Endothelial cell of umbilical vein (primary cell): ENCODE measurements around the gene ALOXE3. TPM values are rescaled to one million over a fixed set of nuclear protein-coding genes. Genes with fewer than 3 reads are reported as not detected.

Experiments
- BruUV-seq: library from RNA; stranded (reverse); fragments of 400-500 nt; replicated peaks from 2 replicates; lab custom pipeline; 2021; lab: Mats Ljungman, UMichigan
- CTCF ChIA-PET: fragments of 300-600, 350-600 bp; sonication (Branson Sonifier 250); formaldehyde crosslinking; loops from one replicate; lab custom pipeline; 2021; ENCODE audit warnings: antibody characterized with exemption, inconsistent platforms; lab: Charles Lee
- POLR2A ChIA-PET: fragments of 300-600, 350-600 bp; sonication (Branson Sonifier 250); formaldehyde crosslinking; loops from one replicate; lab custom pipeline; 2021; ENCODE audit warnings: antibody characterized with exemption, inconsistent platforms; lab: Charles Lee
- DNase-seq: peaks from one replicate; pipeline ENCODE4 v3.0.0-alpha.2; 2011; ENCODE audit warnings: low read depth, low spot score
- FAIRE-seq: peaks from 2 replicates; lab custom pipeline; 2011; peaks lifted over from hg19 to GRCh38; lab: Jason Lieb, UNC
- H2AFZ ChIP-seq: 2 replicates; pipeline ENCODE4 v1.6.0; 2012; ENCODE audit warnings: low read depth, low read length, control low read depth, inconsistent platforms
- H3K27ac ChIP-seq: 2 replicates; pipeline ENCODE4 v1.5.1; 2011; ENCODE audit warnings: low read depth, mild to moderate bottlenecking, control low read depth, low read length, moderate library complexity; ENCODE audit not compliant: insufficient read depth
- H3K27me3 ChIP-seq, 2 experiments: 2 replicates each; pipeline versions ENCODE4 v1.6.0 to v1.6.1; 2011; ENCODE audit warnings: low read length in 2 of 2, mixed read lengths in 1 of 2; ENCODE audit not compliant: control insufficient read depth in 2 of 2, insufficient read depth in 2 of 2
- H3K36me3 ChIP-seq, 2 experiments: 2 replicates in 1 of 2; 3 replicates in 1 of 2; pipeline ENCODE4 v1.5.1; 2011; ENCODE audit warnings: low read length in 2 of 2, mild to moderate bottlenecking in 1 of 2, moderate library complexity in 1 of 2; ENCODE audit not compliant: control insufficient read depth in 2 of 2, insufficient read depth in 2 of 2; ENCODE audit errors: extremely low read depth in 1 of 2
- H3K4me1 ChIP-seq: 3 replicates; pipeline ENCODE4 v1.5.1; 2011; ENCODE audit warnings: mild to moderate bottlenecking, low read length; ENCODE audit not compliant: control insufficient read depth, insufficient read depth; ENCODE audit errors: extremely low read depth
- H3K4me2 ChIP-seq: 2 replicates; pipeline ENCODE4 v1.6.1; 2011; ENCODE audit warnings: low read length, control low read depth, mixed read lengths; ENCODE audit not compliant: insufficient read depth
- H3K4me3 ChIP-seq, 3 experiments: fragments of 200-600 bp in 1 of 3; sonication (generic), shearing (Covaris generic) in 1 of 3; replicated peaks in 1 of 3; 2 replicates each; pipeline ENCODE4 v1.5.1; 2011 to 2016; ENCODE audit warnings: control low read depth in 3 of 3, low read length in 3 of 3, mild to moderate bottlenecking in 2 of 3, inconsistent platforms in 1 of 3, low read depth in 1 of 3, moderate library complexity in 1 of 3; ENCODE audit not compliant: insufficient read depth in 1 of 3
- H3K79me2 ChIP-seq: 2 replicates; pipeline ENCODE4 v1.6.0; 2012; ENCODE audit warnings: low read length, inconsistent platforms; ENCODE audit not compliant: control insufficient read depth, insufficient read depth
- H3K9ac ChIP-seq: replicated peaks from 2 replicates; pipeline ENCODE3; 2011; ENCODE audit warnings: low read length, control low read depth; ENCODE audit not compliant: insufficient read depth; ENCODE audit errors: extremely low read depth
- H3K9me1 ChIP-seq: replicated peaks from 3 replicates; pipeline ENCODE4 v1.6.0; 2011; ENCODE audit warnings: mild to moderate bottlenecking, low read length; ENCODE audit not compliant: control insufficient read depth, insufficient read depth; ENCODE audit errors: extremely low read depth
- H3K9me3 ChIP-seq: replicated peaks from 2 replicates; pipeline ENCODE4 v1.5.1; 2012; ENCODE audit warnings: low read length, inconsistent platforms; ENCODE audit not compliant: control insufficient read depth, insufficient read depth
- H4K20me1 ChIP-seq: replicated peaks from 2 replicates; pipeline ENCODE3; 2011; ENCODE audit warnings: mild to moderate bottlenecking, low read length; ENCODE audit not compliant: control insufficient read depth, insufficient read depth; ENCODE audit errors: extremely low read depth
- CTCF ChIP-seq, 2 donors: IDR thresholded peaks; 1 replicate in 1 of 2; 2 replicates in 1 of 2; pipeline ENCODE4 v1.5.1; 2011; ENCODE audit warnings: low read length in 2 of 2, mild to moderate bottlenecking in 2 of 2, moderate library complexity in 2 of 2, control low read depth in 1 of 2, inconsistent platforms in 1 of 2, low read depth in 1 of 2; ENCODE audit not compliant: insufficient read depth in 1 of 2; ENCODE audit errors: extremely low read depth in 1 of 2
- EZH2 ChIP-seq: IDR thresholded peaks from 2 replicates; pipeline ENCODE4 v1.6.1; 2012; ENCODE audit warnings: borderline replicate concordance, low read depth, mild to moderate bottlenecking, moderate library complexity, low read length, inconsistent platforms; ENCODE audit not compliant: severe bottlenecking
- FOS ChIP-seq: IDR thresholded peaks from 2 replicates; pipeline ENCODE4 v1.6.1; 2011; ENCODE audit warnings: mild to moderate bottlenecking, low read length, moderate library complexity, borderline replicate concordance; ENCODE audit not compliant: insufficient read depth
- GATA2 ChIP-seq: IDR thresholded peaks from 2 replicates; pipeline ENCODE4 v1.7.0; 2011; ENCODE audit warnings: low read depth, mild to moderate bottlenecking, moderate library complexity, mixed read lengths, low read length; ENCODE audit not compliant: insufficient read length, insufficient read depth
- JUN ChIP-seq: IDR thresholded peaks from 2 replicates; pipeline ENCODE4 v1.6.1; 2011; ENCODE audit warnings: borderline replicate concordance, low read depth; ENCODE audit not compliant: insufficient read length, insufficient read depth
- MAX ChIP-seq: IDR thresholded peaks from 2 replicates; pipeline ENCODE4 v1.6.1; 2011; ENCODE audit not compliant: insufficient read depth, insufficient read length
- MYC ChIP-seq: IDR thresholded peaks from one replicate; pipeline ENCODE4 v1.6.1; 2011; ENCODE audit warnings: mild to moderate bottlenecking, low read depth, low read length
- POLR2A ChIP-seq: IDR thresholded peaks from 2 replicates; pipeline ENCODE4 v1.6.1; 2012; ENCODE audit warnings: low read depth, mild to moderate bottlenecking, control low read depth, low read length
- POLR2AphosphoS5 ChIP-seq: IDR thresholded peaks from 2 replicates; pipeline ENCODE4 v1.6.1; 2012; ENCODE audit warnings: low read depth, mild to moderate bottlenecking, control low read depth, low read length, moderate library complexity; ENCODE audit not compliant: insufficient read depth
- dilution Hi-C: fragments of 300-500 bp; cut with MboI; formaldehyde crosslinking; loops from one replicate; pipeline ENCODE4 v1.15.0; 2019; ENCODE audit warnings: low sequenced_read_pairs; ENCODE audit not compliant: extremely low pct_ligation_motif_present
- intact Hi-C: fragments of 100-400 bp; cut with micrococcal nuclease; formaldehyde crosslinking; loops from one replicate; pipeline ENCODE4 v1.10.0; 2022
- polyA plus RNA-seq, 4 experiments: library from polyadenylated mRNA; depleted of rRNA in 3 of 4; stranded (reverse) in 3 of 4; unstranded in 1 of 4; fragments of >200 nt; gene quantifications; 2 replicates each; pipeline versions ENCODE4 v1.2.1 to v1.2.3, GENCODE V29; 2011 to 2012; ENCODE audit warnings: missing spikeins in 1 of 4
- total RNA-seq: library from RNA; stranded (reverse); gene quantifications from 2 replicates; pipeline ENCODE4 v1.2.3, GENCODE V29; 2021

The ALOXE3 gene
- total and polyA plus RNA-seq, 2 donors (not counting 3 experiments of a cell fraction or from before 2014, with no cell fraction given) = 0.01 TPM; not detected in 1

GRCh38 chr17:8126491-8127066 is 8.3 kb upstream of the ALOXE3 start:
- Histone ChIP-seq H3K27ac (no peak overlapping the region), H3K36me3 (no peaks in the 10 kb centered on the region), H3K4me1 (peaks cover 27% of the 10 kb centered on the region), H4K20me1 (no peaks in the 10 kb centered on the region), H3K4me2 (peak overlapping the region; percentile 97), H3K9me1 (no peaks in the 10 kb centered on the region), H2AFZ (peak overlapping the region; percentile 100), H3K9ac (no peak overlapping the region), H3K27me3 (peaks cover 8 to 14% of the 10 kb centered on the region in 2 experiments), H3K9me3 (no peaks in the 10 kb centered on the region), H3K79me2 (no peaks in the 10 kb centered on the region), H3K4me3 (peak overlapping the region; percentile 46 to 98 (median 85))
- BruUV-seq = no TSS peak
- DNase-seq (peak; percentile 46), FAIRE-seq (peak; percentile 55)
- ChIA-PET POLR2A (interaction anchor here (1.2 kb wide), 1 partner anchor 46 kb away, joined by 4 read pairs; no protein-coding TSS in a partner anchor), CTCF (interaction anchor here (1.1 to 1.3 kb wide), 4 partner anchors 9 to 34 kb away, joined by 3 to 5 read pairs (median 3); no protein-coding TSS in a partner anchor)
- TF ChIP-seq POLR2A = no peak
- TF ChIP-seq FOS = no peak
- no peak for TF ChIP-seq POLR2AphosphoS5
- TF ChIP-seq JUN = no peak
- no peak for TF ChIP-seq CTCF (IDR thresholded peaks at IDR 0.05; ENCODE audit: extremely low read depth in 1 of 2, insufficient read depth in 1 of 2, low read depth in 1 of 2, low read length in 2 of 2)
- TF ChIP-seq MAX = no peak
- TF ChIP-seq MYC = no peak
- TF ChIP-seq GATA2 = no peak
- TF ChIP-seq EZH2 = no peak
- intact Hi-C loops (loop anchor here (1.0 kb wide), 1 partner anchor 12 kb away; no protein-coding TSS in a partner anchor), dilution Hi-C loops (no loop called here)
